NCI-H526 (cell line): Measurements from ENCODE around the gene PTPRF.
A peak's percentile ranks its signal among the peaks of the same experiment; 100 is the strongest.

Experiments
- DNase-seq, 2 experiments: peaks; one replicate each; lab custom pipeline; 2025; lab: John Stamatoyannopoulos, UW

Gene PTPRF

GRCh38 chr1:43577655-43578542 lies 47.2 kb downstream of the PTPRF start:
- DNase-seq, result no peak

DNA sequence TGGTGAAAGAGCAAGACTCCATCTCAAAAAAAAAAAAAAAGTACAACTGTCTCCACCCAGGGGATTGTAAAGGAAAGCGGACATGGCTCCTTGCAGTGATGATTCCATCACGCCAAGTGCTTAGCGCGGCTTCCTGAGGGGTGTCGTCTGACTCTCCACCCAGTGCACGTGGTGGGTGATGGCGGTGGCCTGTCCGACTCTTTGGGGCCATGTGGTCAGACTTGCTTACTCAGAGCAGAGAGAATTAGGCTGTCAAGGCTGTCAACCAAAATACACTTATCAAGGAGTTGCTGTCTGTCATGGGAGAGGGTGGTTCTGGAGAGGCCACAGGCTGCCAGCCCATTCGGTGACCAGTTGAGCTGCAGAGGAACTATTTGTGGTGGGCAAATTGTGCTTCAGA lies 49.4 kb downstream of the PTPRF start:
- no peak for DNase-seq

- peak; percentile 68 to 74 for DNase-seq
Observed at GRCh38 chr1:43582162-43582566, 51.5 kb downstream of the PTPRF start.

DNA sequence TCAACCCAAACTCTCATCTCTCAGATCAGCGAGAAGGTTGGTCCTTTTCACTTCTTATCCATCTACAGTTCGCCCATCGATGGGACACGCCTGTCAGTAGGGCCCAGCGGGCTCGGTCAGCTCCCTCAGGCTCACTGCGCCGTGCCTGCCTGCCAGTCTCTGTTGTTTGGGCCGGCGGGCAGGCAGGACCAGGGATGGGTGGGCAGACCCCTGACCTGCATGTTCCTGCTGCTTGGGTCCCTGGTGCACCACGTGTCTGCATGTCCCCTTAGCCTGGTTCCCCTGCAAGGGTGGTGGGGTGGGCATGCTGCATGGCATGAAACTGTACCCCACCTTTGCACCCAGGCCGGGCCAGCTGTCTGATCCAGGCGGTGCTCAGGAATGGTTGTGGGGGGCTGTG lies 52.4 kb downstream of the PTPRF start:
- no peak for DNase-seq

DNA sequence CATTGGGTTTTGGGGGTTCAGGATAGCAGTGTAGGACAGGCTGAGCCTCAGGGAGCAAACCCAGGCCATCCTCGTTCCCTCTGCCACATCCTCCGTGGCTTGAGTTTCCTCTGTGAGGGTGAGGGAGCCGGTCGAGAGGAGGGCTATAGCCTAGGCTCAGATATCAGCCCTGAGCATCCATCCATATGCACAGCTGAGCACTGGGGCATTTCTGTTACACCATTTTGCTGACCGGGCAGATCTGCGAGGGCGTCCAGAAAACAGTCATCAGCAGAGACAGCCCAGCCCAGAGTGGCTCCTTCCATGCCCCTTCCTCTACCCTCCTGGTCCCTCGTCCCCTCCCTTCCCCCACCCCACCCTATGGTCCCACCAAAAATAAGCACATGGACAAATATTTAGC lies 53.5 kb downstream of the PTPRF start:
- DNase-seq, result no peak

DNA sequence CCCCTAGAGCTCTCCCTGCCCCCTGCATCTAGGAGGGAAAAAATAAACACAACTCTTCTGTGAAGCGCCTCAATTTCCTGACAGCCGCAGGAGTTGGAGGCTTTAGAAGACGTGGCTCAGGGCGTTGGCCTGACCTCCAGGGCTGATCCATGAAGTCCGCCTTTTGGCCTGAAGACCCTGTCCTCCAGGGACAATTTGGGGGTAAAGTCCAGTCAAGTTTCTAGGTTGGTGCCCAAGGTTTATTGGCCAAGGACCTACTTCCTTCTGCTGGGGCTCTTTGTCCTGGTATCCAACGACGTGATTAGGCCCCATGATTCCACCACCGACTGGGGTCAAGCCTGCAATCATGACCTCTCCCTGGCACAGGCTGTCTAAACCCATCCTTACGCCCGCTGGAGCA lies 54.9 kb downstream of the PTPRF start:
- no peak for DNase-seq

- DNase-seq, result peak; percentile 42 to 57
Observed at GRCh38 chr1:43586136-43586731, 55.6 kb downstream of the PTPRF start.

- no peak for DNase-seq
Observed at GRCh38 chr1:43587001-43587400, 56.3 kb downstream of the PTPRF start.

DNA sequence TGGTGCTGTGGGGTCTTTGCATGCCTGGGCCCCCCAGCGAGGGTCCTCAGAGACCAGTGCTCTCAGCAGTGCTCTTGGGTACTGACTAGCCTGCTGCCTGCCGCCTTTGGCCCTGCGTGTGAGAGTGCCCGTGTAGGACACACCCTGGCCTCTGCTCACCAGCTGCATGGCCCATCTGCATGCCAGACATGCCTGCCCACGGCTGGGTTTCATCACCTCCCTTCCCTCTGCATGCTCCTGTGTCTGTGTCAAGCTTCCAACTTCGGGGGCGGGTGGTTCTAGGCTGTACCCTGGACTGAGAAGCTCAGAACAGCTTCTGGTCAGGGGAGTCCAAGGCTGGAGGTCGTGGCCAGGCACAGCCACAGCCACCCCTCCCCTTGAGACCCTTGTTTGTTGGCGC lies 56.9 kb downstream of the PTPRF start:
- DNase-seq, result no peak

DNA sequence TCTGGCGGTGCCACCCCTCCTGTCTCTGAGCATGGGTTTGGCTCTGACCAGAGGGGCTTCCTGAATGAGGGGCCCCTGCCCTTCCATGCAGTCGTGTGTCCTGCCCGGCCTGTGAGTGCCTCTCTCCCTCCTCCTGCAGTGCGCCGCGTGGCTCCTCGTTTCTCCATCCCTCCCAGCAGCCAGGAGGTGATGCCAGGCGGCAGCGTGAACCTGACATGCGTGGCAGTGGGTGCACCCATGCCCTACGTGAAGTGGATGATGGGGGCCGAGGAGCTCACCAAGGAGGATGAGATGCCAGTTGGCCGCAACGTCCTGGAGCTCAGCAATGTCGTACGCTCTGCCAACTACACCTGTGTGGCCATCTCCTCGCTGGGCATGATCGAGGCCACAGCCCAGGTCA lies 57.9 kb downstream of the PTPRF start:
- DNase-seq, result no peak

DNA sequence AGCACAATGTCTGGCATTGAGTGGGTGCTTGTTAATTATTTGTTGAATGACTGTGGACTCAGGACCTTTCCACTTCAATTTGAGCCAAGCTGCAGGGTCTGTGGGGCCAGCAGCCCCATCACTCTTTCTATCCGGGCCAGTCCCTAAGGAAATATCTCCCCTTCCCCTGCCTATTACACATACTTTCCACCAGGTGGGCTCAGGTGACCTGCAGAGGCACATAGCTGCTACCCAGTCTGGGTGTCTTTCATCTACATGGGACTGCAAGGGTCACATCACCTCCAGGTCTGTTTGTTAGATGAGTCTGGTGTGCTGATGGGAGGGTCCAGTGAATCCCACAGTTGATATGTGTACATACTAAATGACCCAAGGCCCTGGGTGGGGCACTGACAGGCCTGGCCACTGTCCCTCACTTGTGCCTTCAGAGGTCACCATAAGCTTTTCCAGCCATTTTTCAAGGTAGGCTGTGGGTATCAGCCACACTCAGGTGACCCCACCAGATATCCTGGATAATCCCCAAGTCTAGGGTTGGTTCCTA lies 59.8 kb downstream of the PTPRF start:
- DNase-seq, result peak in 1 of 2 experiments; percentile 36

- no peak for DNase-seq
Observed at GRCh38 chr1:43591181-43591580, 60.5 kb downstream of the PTPRF start.

- no peak for DNase-seq
Observed at GRCh38 chr1:43592051-43592665, 61.5 kb downstream of the PTPRF start.

GRCh38 chr1:43592974-43593683 lies 62.4 kb downstream of the PTPRF start:
- no peak for DNase-seq

DNA sequence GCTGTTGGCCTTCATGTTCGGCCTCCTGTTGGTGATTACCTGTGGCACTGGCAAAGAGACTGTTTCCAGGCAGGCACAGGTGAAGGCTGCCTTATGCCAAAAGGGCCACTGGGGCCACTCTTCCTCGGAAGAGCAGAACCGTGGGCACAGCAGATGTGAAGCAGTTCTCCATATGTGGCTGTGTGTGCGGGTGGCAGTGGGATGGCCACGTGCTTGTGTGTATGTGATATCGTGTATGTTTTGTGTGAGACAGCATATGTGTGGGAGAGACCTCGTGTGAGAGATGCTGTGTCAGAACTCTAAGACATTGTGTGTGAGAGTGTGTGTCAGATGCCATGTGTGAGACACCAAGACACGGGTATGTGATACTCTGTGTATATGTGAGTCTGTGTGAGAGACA lies 65.9 kb downstream of the PTPRF start:
- no peak for DNase-seq

DNA sequence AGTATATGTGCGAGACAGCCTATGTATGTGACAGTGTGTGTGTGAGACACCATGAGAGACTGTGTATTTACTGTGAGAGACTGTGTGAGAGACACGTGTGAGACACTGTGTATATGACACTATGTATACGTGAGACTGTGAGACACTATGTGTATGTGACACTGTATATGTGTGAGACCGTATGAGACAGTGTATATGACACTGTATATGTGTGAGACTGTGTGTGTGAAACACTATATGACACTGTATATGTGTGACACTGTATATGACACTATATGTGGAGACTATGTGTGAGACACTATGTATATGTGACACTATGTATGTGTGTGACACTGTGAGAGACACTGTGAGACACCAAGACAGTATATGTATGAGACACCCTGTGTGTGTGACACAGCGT lies 66.3 kb downstream of the PTPRF start:
- no peak for DNase-seq

GRCh38 chr1:43597721-43598120 lies 67.0 kb downstream of the PTPRF start:
- no peak for DNase-seq

- no peak for DNase-seq
Observed at GRCh38 chr1:43598622-43599021, 67.9 kb downstream of the PTPRF start.

DNA sequence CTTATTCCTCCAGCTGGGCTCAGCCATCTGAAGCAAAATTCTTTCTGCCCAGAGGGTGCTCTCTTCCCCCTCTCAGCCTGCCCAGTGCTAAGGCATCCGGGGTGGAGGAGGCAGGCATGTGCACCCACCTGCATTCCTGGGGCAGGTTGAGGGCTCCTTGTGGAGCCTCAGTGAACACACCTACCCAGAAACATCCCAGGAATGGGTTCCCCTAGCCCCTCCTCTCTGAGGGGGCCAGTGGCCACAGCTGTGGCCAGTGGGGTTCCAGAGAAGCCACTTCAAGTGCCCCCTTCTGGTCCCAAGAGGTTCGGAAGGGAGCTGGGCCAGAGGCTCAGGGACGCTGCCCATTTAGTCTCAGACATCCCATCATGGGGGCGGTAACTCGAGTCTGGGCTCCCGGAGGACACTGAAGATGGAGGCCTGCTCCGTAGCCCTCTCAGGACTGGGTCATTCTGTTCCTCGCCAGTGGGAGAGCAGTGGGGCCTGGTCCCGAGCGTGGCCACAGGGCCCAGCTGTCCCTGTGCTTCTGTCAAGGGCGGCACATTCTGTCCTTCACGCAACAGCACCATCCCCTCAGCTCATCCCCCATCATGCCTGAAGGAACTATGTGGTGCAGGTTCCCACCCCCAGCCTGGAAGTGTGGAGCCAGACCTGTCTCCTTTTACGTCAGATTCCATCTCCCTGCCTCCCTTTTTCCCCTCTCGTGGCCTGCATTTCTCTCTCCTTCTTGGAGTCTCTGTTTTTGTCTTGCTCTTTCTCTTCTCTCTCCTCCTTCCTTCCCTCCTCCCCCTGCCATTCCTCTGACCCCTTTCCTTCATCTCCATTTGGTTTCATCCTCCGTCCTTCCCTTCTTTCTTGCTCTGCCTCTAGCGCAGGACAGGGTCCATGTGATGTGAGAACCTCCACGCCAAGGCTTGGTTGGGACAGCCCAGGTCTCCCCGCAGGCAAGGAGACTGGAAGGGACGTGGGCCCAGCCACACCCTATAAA lies 69.6 kb downstream of the PTPRF start:
- no peak for DNase-seq

- peak; percentile 82 to 88 for DNase-seq
Observed at GRCh38 chr1:43602990-43603389, 72.3 kb downstream of the PTPRF start.

GRCh38 chr1:43604192-43604591 lies 73.5 kb downstream of the PTPRF start:
- no peak for DNase-seq
